Measurements from ENCODE around the gene SHF. TPM values are rescaled to one million over a fixed set of nuclear protein-coding genes. Genes with fewer than 3 reads are reported as not detected.

Gene SHF
- total RNA-seq, 1 experiment from 2014 or later, result 7.3 TPM

Other genes starting within 250 kb of the SHF start
- not detected in 2 replicates for gene TERB2, start 231.3 kb downstream of the SHF start, total RNA-seq (2022)
- 39.1 and 42.1 TPM in 2 replicates for gene SORD, start 164.8 kb downstream of the SHF start, total RNA-seq (2022)
- gene DUOX2, start 73.8 kb downstream of the SHF start, total RNA-seq (2022), result 0.21 and 1.2 TPM in 2 replicates
- gene DUOXA2, start 73.6 kb downstream of the SHF start, total RNA-seq (2022), result 0.34 TPM in 1 of 2 replicates, not detected in the other
- gene DUOXA1, start 58.1 kb downstream of the SHF start, total RNA-seq (2022), result not detected in 2 replicates
- gene DUOX1, start 58.0 kb downstream of the SHF start, total RNA-seq (2022), result 1.2 and 1.4 TPM in 2 replicates
- gene SLC28A2, start 64.3 kb upstream of the SHF start, total RNA-seq (2022), result not detected in 2 replicates
- gene GATM, start 190.6 kb upstream of the SHF start, total RNA-seq (2022), result 4.1 and 4.2 TPM in 2 replicates